A673 (cell line): ENCODE results near the gene TBL1X. TPM values are rescaled to one million over a fixed set of nuclear protein-coding genes. Genes with fewer than 3 reads are reported as not detected.
A peak's percentile ranks its signal among the peaks of the same experiment; 100 is the strongest.

ENCODE experiments used
- BruUV-seq: library from RNA; stranded (reverse); fragments of 400-500 nt; replicated peaks from 2 replicates; lab custom pipeline; 2021; lab: Mats Ljungman, UMichigan
- CTCF ChIA-PET: fragments of 300-600 bp; sonication (Branson Sonifier 250); formaldehyde crosslinking; loops from one replicate; lab custom pipeline; 2022; ENCODE audit warnings: antibody characterized with exemption; lab: Charles Lee
- POLR2A ChIA-PET: fragments of 300-600 bp; sonication (Branson Sonifier 250); formaldehyde crosslinking; loops from one replicate; lab custom pipeline; 2022; ENCODE audit warnings: antibody characterized with exemption; ENCODE audit not compliant: low non-redundant PET; lab: Charles Lee
- DNase-seq: peaks from one replicate; pipeline ENCODE4 v3.0.0-alpha.2; 2015; ENCODE audit warnings: low spot score
- H3K27ac ChIP-seq: fragments of 200-600 bp; sonication (generic); 2 replicates; pipeline ENCODE4 v1.5.1; 2016; ENCODE audit warnings: mixed run types, low read depth, mild to moderate bottlenecking, mixed read lengths, antibody characterized with exemption, low read length; ENCODE audit not compliant: poor library complexity, severe bottlenecking
- H3K27me3 ChIP-seq: fragments of 200-600 bp; sonication (generic); replicated peaks from 2 replicates; pipeline ENCODE4 v1.6.1; 2017; ENCODE audit warnings: mixed run types, low read depth, mild to moderate bottlenecking, mixed read lengths, antibody characterized with exemption, low read length; ENCODE audit not compliant: insufficient read depth, poor library complexity
- H3K36me3 ChIP-seq: fragments of 200-600 bp; sonication (generic); 2 replicates; pipeline ENCODE4 v1.6.1; 2016; ENCODE audit warnings: mixed run types, mild to moderate bottlenecking, mixed read lengths, antibody characterized with exemption, low read length; ENCODE audit not compliant: insufficient read depth, poor library complexity, severe bottlenecking
- H3K4me1 ChIP-seq: fragments of 200-600 bp; sonication (generic); 2 replicates; pipeline ENCODE4 v1.6.1; 2017; ENCODE audit warnings: mixed run types, mild to moderate bottlenecking, mixed read lengths, antibody characterized with exemption, low read length; ENCODE audit not compliant: insufficient read depth, poor library complexity, severe bottlenecking
- H3K4me3 ChIP-seq: fragments of 200-600 bp; sonication (generic); 2 replicates; pipeline ENCODE4 v1.5.1; 2016; ENCODE audit warnings: low read depth, mixed run types, mild to moderate bottlenecking, mixed read lengths, low read length; ENCODE audit not compliant: poor library complexity, severe bottlenecking
- H3K9me3 ChIP-seq: fragments of 200-600 bp; sonication (generic); 2 replicates; pipeline ENCODE4 v1.6.1; 2016; ENCODE audit warnings: mixed run types, low read depth, mild to moderate bottlenecking, mixed read lengths, antibody characterized with exemption, low read length; ENCODE audit not compliant: poor library complexity, severe bottlenecking
- CTCF ChIP-seq: fragments of 300-800, 200-600 bp; sonication (generic); conservative IDR thresholded peaks from 2 replicates; pipeline ENCODE4 v1.5.1; 2017; ENCODE audit warnings: low read depth, mild to moderate bottlenecking, antibody characterized with exemption, low read length, moderate library complexity, mixed read lengths
- EZH2 ChIP-seq: fragments of 200-600 bp; sonication (generic); IDR thresholded peaks from 2 replicates; pipeline ENCODE4 v1.6.1; 2017; ENCODE audit warnings: borderline replicate concordance, low read depth, mild to moderate bottlenecking, mixed read lengths, antibody characterized with exemption, low read length; ENCODE audit not compliant: poor library complexity, severe bottlenecking
- intact Hi-C: fragments of 100-400 bp; cut with micrococcal nuclease; formaldehyde crosslinking; loops from one replicate; pipeline ENCODE4 v1.10.0; 2022; ENCODE audit not compliant: unreplicated experiment
- total RNA-seq: library from RNA; stranded (reverse); gene quantifications from 2 replicates; pipeline ENCODE4 v1.2.3, GENCODE V29; 2021

The TBL1X gene
- total RNA-seq, 1 experiment from 2014 or later: 26.9 TPM

GRCh38 chrX:9707306-9708033, 242.6 kb downstream of the TBL1X start:
- intact Hi-C loops: loop anchor here (2.0 to 10.0 kb wide), 3 partner anchors 245 to 891 kb away; no protein-coding TSS in a partner anchor
- no TSS peak for BruUV-seq
- no peaks in the 10 kb centered on the region for H3K9me3 ChIP-seq
- peaks cover 6% of the 10 kb centered on the region for H3K36me3 ChIP-seq
- ChIA-PET POLR2A (no interaction called here), CTCF (no interaction called here)
- H3K4me1 ChIP-seq: no peaks in the 10 kb centered on the region
- no peak overlapping the region for H3K27ac ChIP-seq
- H3K4me3 ChIP-seq: no peak overlapping the region
- TF ChIP-seq CTCF: no peak
- DNase-seq: no peak
- H3K27me3 ChIP-seq: no peaks in the 10 kb centered on the region

- no peak for DNase-seq
- TF ChIP-seq CTCF (no peak), EZH2 (no peak)
- ChIA-PET CTCF (no interaction called here), POLR2A (no interaction called here)
- no peak overlapping the region for H3K4me3 ChIP-seq
- H3K36me3 ChIP-seq: peaks cover 6% of the 10 kb centered on the region
- H3K4me1 ChIP-seq: no peaks in the 10 kb centered on the region
- BruUV-seq: no TSS peak
- no peaks in the 10 kb centered on the region for H3K9me3 ChIP-seq
- intact Hi-C loops: loop anchor here (2.0 to 10.0 kb wide), 3 partner anchors 246 to 891 kb away; no protein-coding TSS in a partner anchor
- H3K27me3 ChIP-seq: no peaks in the 10 kb centered on the region
- no peak overlapping the region for H3K27ac ChIP-seq
Observed at GRCh38 chrX:9708086-9708485, 243.2 kb downstream of the TBL1X start.

GRCh38 chrX:9708923-9709553, 244.2 kb downstream of the TBL1X start:
- CTCF ChIA-PET: no interaction called here
- no TSS peak for BruUV-seq

More at GRCh38 chrX:9708923-9709553, 244.2 kb downstream of the TBL1X start:
- Histone ChIP-seq H3K4me3 (no peak overlapping the region), H3K9me3 (no peaks in the 10 kb centered on the region), H3K36me3 (peaks cover 6% of the 10 kb centered on the region), H3K27ac (no peak overlapping the region), H3K27me3 (no peaks in the 10 kb centered on the region), H3K4me1 (no peaks in the 10 kb centered on the region)
- peak; percentile 75 for DNase-seq
- TF ChIP-seq CTCF (peak; percentile 88), EZH2 (no peak)
- intact Hi-C loops: loop anchor here (1.0 to 10.0 kb wide), 4 partner anchors 247 to 892 kb away; no protein-coding TSS in a partner anchor
- POLR2A ChIA-PET: no interaction called here
